COLO668 (cell line): ENCODE results near the gene NTPCR.
"Not testable (repeated sequence)": the region's sequence is repeated elsewhere in the genome, so short reads cannot be mapped to it uniquely, and the experiment has no call there.

Experiments
- DNase-seq: peaks from one replicate; lab custom pipeline; 2025; ENCODE audit not compliant: unreplicated experiment; lab: John Stamatoyannopoulos, UW

The NTPCR gene

DNA sequence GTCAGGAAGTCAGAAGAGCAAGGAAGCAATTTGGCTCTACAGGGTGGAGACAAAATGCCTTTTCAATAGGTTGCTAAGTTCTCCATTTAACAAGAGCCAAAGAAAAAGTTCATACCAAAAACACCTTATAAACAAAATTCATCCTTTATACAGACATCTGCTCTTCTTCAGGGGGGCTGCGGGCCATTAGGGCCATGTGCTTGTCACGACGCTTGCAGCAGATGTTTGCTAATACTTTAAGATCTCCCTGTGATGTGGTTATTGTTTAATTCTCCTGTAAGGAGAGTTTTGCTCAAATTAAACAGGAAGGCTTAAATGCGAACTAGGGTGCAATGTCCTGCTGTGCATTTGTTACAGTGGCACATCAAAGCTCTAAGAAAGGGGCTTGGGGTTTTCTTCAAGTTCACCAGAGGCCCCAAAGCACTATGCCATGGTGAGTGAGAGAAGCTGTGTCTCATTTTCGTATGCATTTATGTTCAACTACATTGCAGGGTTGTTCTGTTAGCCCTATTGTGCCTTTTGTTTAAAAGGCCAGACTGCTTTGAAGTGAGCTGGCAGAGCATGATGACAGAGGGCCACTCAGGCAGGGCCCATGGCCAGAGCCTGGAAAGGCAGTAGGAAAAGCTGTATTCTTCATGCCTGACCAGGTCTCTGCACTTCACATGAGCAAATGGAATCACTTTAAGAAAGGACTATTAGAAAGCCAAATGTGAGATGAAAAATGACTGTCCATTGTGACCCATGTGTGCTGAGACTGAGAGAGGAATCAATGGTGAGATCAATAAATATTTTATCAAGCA, 24.8 kb upstream of the NTPCR start:
- no peak for DNase-seq

DNA sequence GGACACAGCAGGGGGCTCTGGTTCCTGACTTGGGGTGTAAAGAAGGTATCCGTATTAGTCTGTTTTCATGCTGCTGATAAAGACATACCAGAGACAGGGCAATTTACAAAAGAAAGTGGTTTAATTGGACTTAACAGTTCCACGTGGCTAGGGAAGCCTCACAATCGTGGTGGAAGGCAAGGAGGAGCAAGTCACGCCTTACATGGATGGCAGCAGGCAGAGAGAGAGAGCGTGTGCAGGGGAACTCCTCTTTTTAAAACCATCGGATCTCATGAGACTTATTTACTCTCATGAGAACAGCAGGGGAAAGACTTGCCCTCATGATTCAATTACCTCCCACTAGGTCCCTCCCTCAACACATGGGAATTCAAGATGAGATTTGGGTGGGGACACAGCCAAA, 23.2 kb upstream of the NTPCR start:
- DNase-seq, result not testable (repeated sequence)

DNA sequence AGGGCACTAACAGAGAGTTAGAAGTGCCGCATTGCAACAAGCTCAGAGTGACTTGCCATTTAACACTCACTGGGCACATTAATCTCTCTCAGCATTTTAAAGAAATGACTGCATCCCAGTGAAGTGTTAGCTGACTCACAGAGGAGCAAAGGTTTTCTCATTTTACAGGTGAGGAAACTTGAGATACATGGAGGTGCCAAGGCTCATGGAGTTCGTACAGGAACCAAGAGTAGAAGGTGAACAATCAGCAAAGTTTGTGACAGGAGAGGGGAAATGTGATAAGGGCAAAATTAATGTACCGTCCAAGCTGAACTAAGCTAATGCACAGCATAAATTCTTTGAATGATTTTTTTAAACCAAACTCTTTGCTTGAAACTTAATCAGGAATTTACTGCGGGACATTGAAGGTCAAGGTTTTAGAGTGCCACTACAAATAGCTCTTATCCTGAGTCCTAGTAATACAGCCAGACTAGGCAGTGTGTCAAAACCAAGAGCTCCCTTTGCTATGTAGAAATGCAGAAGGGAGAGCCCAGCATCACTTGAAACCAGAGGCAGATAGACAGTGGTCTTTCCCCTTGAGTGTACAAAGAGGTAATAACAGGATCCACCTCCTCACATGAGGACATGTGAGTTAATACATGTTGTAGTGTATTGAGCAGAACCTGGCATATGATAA, 22.4 kb upstream of the NTPCR start:
- no peak for DNase-seq

DNA sequence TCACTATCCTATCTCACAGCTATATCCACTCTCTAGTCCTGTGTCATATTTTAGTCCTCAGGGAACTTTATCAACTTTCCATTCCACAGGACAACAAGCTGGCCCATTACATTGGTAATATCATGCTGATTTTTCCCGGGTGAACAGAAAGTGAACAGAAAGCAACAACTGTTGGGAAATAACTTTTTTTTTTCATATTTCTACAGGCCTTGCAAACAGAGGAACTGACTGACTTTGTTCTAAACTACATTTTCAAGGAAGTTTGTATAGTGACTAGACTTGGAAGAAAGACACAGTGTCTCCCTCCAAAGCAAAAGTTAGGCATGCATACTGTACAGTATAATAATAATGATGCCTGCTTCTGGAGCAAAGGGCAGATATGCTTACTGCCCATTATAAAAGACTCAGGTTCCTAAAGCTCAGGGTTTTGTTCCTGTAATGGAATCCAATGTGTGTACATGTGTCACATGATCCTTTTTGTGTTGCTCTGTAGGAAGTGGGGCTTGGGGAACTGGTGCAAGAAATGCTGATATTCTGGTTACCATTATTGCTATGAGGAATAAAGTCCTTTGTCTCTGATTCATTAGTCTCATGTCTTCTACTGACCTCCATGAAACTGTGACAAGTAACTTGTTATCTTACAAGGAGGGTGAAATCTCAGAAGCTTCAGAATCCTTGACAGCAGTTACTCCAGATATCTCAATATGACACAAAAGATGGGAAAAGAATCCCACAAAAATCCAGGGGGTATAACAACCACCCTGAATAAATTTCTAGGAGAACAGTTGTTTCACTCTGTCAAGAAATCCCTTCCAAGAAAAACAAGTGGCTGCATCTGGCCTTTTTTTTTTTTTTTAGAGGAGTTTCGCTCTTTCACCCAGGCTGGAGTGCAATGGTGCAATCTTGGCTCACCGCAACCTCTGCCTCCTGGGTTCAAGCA, 17.7 kb upstream of the NTPCR start:
- DNase-seq, result no peak

DNA sequence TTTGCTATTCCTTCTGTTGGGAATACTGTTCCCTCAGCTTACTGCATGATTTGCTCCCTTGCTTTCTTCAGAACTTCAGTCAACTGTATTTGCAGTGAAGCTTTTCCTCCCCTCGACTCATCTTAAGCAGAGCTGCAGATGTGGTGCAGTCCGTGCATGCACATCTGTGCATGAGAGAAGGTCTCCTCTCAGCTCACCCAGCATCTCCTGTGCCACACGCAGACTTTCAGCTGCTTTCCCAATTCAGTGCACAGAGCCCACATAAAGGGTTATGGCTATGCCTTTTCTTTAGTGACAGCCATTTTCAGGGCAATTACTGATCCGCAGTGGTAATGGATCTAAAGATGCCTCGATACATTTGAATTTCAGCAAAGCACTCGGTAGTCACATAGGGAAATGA, 13.5 kb upstream of the NTPCR start:
- no peak for DNase-seq

DNA sequence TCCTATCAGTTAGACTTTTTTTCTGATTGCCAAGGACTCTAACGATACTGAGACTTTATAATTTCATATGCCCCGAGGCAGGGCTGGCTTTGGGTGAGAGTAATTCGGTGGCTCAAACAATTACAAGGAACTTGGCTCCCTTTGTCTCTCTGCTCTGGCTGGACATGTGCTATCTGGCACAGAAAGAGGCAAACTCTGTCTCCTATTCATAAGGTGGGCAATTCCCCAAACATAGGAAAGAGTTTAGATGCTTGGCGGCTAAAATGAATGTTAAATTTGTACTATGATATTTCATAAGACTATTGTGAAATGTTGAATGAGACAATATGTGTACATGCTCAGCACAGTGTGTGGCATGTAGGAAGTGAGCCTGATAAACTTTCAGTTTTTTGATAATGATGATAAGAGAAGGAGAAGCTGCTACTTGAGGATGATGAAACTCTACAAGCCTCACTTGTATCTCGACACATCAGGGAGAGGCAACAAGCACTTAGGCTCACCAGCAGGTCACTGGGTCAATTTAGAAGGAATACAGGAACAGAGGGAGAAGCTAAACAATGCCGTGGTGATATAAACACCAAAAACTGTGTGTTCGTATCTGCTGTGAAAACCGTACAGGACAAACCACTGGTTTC, 12.6 kb upstream of the NTPCR start:
- no peak for DNase-seq

DNA sequence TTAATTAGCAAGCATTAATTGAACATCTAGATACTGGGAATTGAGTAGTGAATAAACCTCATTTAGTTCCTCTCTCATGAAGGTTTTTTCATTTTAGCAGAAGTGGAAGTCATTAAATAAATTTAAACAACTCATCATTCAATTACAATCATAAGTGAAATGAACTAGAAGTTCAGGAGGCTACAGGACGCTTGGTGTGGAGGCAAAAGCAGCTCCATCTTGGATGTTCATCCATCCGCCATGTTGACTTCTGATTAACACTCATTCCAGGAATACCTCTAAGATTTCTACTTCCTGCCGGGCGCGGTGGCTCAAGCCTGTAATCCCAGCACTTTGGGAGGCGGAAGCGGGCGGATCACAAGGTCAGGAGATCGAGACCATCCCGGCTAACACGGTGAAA, 11.5 kb upstream of the NTPCR start:
- DNase-seq, result no peak

DNA sequence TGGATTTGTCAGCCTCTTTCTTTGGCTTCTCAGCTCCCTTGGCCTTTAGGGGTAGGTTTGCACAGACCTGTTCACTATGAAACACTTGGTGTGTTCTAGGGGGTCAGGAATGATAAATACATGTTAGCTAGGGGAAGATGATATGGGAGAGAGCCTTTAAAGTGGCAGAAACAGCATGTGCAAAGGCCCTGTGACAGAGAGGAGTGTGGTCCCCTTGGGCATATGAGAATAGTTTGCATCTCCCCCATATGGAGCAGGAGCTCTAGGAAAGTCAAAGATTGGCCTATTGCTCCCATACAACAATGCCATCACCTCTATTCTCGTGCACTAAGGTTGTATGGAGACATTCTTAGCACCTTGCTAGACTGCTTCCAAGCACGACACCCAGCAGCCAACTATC, 10.7 kb upstream of the NTPCR start:
- no peak for DNase-seq

DNA sequence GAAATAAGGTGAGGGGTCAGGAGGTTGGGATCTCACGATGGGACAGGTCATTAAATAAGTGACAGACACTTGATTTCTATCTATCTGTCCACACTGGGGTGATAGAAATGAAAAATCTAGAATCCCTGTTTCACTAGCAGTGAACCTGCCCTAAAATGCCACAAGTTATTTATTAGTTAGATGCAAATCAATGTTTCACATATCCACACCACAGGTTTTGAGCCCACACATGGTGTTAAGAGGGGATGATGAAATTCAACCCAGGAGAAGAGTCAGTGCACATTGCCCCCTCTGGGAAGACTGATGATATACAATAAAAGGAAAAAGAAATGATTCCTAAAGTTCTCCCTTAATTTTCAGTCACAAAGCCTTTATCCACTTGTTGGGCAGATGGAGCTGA, 10.1 kb upstream of the NTPCR start:
- DNase-seq, result no peak

DNA sequence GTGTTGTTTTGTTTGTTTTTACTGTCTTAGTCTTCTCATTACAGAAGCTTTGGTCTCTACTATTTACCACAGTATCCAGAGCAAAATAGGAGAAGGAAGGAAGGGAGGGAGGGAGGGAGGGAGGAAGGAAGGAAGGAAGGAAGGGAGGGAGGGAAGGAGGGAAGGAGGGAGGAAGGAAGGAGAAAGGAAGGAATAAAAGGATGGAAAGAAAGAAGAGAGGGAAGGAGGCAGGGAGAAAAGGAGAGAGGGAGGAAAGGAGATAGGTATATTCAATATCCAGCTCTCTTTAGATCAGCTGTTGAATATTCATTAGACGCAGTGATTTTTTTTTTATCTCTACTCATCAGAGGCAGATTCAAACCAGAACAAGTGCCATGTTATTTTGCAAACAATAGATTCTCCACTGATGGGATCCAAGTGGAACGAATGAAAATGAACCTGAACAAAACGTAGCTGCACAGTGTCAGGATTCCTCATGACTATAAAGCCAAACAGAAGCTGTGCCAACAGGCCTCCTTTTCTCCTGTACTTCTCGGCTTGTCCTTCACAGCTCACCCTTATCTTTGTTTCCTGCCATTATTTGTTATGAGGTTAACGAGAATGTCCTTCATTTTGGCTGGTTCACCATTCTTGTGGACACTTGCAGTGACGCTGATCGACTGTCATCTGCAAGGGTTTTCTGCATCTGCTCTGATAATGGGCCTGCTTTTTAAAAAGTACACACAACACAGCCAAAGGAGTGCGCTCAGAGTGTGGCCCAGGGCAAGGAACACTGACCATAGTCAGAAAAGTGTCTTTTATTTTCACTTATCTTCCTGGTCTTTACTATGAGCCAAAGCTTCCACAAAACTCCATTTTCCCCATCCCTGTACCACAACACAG, 7.8 kb upstream of the NTPCR start:
- DNase-seq, result no peak

DNA sequence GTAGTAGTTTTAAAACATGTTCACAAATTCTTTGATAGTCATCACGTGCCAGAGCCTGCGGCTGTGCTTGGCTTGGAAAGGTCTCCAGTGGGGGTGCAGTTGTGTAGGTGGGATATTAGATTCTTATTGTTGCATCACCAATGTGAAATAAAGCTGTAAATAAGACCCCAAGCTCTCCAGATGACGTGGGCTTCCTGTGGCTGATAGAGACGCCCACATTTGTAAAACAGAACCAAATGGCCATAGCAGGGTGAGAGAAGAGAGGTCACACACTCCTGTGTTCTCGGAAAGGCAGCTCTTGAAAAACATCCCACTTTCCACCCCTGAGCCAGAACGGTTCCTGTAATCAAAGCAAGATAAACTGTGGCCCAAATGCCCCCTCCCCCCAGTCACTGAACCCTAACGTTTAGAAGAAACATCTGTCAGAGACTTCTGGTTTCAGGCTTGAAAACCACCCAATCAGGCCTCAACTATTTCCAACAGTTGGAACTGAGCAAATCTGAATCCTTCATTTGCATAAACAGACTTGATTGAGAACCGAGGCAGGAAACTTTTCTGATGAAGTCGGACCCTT, 6.6 kb upstream of the NTPCR start:
- DNase-seq, result no peak

DNA sequence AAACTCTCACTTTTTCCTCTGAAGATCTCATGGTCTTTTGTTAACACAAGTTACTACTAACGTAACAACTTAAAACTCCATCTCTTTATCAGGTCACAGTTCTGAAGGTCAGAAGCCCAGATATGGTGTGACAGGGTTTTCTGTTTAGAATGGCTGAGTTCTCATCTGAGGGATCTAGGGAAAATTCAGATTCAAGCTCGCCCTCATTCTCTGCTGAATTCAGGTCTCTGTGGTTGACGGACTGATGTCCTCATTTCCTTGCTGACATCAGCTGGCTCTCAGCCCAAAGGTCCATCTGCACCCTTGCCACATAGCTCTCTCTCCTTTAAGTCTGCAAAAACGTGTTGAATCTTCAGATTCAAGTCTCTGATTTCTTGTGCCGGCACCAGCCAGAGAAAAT, 6.1 kb upstream of the NTPCR start:
- DNase-seq, result no peak

DNA sequence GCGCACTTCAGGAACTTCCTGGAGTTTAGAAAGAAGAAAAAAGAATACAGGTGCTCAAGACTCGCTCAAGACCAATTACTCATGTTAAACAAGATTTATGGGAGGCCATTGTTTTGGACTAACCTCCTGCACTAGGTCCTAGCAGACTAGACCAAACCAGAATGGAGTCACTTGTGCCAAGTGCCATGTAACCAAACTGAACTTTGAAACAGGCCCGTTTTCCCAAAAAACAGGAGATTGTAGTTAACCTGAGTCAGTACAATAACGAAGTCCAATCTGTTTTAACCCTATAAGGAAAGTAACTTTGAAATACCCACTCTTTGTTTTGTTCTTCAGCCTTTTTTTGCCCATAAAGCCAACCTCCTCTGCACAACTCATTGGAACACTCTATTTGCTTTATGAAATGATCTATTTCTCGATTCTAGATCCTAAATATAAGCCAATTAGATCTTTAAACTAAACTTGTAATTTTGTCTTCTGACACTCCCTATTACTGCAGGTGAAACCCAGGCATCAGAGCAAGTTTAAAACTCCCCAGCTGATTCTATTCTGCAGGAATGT, 695 bp upstream of the NTPCR start:
- DNase-seq, result no peak

DNA sequence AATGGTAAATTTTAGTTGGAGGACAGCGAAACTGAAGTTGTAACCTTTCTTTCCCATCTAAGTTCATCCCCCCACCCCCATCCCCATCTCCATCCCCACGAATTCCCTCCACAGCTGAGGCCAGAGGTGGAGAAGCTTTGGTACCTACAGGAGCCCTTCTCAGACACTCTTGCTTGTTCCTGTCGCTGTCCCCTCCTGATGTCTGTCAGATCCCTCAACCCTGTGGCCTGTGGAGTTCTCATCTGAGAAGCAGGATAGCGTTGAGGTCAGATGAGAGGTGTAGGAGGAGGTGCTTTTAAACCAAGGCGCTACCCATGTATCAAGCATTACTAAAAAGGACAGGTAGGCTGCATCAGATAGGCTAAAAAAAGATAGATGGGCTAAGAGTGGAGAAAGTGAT, 769 bp downstream of the NTPCR start:
- DNase-seq, result peak; percentile 27

DNA sequence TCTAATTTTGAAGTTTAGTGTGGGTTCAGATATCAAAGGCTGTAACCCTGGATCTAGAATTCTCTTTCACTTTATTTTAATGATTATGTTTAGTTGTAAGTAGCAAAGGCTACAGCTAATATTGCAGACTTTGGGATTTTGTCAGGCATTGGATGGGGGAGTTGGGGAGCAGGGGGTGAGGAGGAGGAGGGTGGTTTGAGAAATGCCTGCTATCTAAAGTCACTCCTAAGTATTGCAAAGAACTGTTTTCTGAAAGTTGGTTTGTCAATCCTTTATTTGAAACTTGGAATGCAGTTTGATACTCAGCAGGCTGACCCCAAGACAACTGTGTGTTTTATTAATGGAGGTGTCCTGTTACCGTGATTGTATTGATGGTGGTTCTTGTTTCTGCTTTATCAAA, 1.2 kb downstream of the NTPCR start:
- no peak for DNase-seq

DNA sequence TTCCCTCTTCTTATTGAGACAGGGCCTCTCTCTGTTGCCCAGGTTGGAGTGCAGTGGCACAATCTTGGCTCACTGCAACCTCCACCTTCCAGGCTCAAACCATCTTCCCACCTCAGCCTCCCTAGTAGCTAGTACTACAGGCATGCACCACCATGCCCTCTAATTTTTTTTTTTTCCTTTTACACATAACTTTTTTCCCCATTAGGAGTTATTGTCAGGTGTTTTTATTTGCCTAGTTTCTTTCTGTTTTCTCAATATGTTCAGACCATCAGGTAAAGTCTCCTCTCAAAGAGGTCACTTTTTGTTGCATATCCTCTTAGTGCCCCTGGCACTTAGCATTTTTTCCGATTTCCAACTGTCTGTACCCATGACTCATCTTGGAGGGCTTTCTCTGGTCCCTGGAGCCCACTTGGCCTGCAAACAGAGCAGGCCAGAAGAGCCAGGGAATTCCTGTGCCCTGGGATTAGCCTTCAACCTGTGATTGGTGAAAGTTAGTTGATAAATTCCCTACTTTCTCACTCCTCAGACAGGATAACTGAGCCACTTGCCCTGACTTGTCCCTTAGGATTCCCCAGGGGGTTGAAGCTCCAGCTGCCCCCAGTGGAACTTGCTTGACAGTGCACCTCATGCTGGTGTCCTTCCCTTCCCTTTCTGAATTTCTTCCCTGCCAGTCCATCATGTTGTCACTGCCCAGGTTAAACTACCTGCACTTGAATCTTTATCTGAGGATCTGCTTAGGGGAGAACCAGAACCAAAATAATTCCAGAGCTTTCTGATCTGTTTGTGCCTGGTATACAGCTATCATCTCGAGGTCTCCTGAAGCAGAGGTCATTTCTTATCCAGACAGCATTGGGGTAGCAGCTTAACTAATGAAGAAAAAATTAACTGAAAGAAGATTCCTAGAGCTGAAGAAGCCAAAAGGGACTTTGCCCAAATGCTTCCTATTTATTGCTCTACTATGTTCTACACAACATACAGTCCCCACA, 2.4 kb downstream of the NTPCR start:
- DNase-seq, result peak; percentile 60

DNA sequence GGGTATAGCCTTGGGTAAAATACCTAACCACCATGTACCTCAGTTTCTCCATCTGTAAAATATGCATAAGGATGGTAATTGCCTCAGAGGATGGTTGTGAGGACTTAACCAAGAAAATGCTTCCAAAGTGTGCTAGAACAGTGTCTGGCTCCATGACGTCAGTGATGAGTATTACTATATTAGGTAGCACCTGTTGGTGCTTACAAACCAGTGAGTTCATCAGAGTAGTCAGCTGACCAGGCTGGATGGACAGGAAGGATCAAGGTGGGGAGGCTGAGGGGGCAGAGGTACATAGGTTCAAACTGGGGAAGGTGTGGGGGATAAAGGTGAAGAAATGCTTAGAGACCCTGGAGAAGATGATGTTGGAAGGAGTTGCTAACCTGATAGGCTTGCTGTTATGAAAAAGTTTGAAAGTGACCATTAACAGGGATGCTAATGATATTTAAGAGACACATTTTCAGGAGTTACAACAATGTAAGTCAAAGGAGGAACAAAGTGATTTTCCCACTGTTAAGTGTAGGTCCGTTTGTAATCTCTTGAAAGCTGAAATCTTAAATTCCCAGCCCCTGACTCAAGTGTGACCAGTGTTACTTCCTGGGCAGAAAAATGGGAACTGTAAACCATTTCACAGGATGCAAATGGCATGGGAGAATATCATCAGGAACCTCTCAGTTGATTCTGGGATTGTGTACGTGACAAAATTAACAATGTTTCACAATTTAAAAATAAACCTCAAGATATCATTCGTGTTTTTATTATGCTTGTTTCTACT, 4.4 kb downstream of the NTPCR start:
- DNase-seq, result no peak

DNA sequence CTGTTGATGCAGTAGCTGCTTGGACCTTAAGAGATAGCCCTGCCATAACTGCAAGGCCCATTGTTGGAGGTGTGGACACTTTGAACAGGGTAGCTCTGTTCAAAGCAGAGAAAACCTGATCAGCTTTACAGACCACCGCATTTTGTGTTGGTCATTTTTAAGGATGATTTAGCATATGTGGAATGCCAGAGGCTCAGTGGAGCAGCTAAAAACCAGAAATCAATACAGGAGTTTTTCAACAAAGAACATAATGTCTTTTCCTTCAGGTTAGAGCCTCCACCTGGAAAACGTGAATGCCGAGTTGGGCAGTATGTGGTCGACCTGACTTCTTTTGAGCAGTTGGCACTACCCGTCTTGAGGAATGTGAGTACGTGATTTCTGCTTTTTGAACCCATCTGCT, 5.7 kb downstream of the NTPCR start:
- DNase-seq, result no peak
